ENCODE measurements around the gene TERF2IP. TPM values are rescaled to one million over a fixed set of nuclear protein-coding genes. Genes with fewer than 3 reads are reported as not detected.
A peak's percentile ranks its signal among the peaks of the same experiment; 100 is the strongest.

The TERF2IP gene
- total and polyA plus RNA-seq, 9 of the 15 experiments (the other 6 are each of a cell fraction or from before 2014, with no cell fraction given), result 14.5 to 64.2 (median 47.0) TPM

DNA sequence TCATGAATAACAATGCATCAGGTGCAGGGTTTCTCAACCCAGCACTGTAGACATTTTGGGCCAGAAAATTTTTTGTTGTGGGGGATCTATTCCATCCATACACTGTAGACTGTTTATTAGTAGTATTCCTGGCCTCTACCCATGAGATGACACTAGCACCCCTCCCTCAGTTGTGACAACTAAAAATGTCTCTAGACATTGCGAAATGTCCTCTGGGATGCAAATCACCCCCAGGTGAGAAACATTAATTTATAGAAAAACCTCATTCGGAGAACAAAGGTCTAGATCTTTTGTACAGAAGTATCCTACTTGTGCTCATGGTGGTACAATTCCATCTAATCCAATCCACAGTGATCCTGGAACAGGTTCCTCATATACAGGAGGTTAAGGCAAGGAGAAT is 28.8 kb upstream of the TERF2IP start:
- Histone ChIP-seq H3K36me3 (ENCODE audit: control insufficient read depth, insufficient read depth, low read length) (peaks cover 35% of the 10 kb centered on the region), H3K27ac (ENCODE audit: extremely low read depth, low read depth, low read length) (no peak overlapping the region), H3K9ac (ENCODE audit: insufficient read depth in 1 of 2, low read depth in 2 of 2, low read length in 2 of 2) (no peak overlapping the region), H3K9me1 (ENCODE audit: control insufficient read depth, insufficient read depth, low read length) (no peaks in the 10 kb centered on the region), H3K9me3 (replicated peaks; ENCODE audit: control insufficient read depth, insufficient read depth, low read depth, low read length) (no peaks in the 10 kb centered on the region), H3K4me3 (no peak overlapping the region), H4K20me1 (replicated peaks; ENCODE audit: control insufficient read depth, insufficient read depth, low read length) (no peaks in the 10 kb centered on the region), H3K79me2 (ENCODE audit: control insufficient read depth, insufficient read depth, low read length) (peaks cover 14% of the 10 kb centered on the region), H2AFZ (ENCODE audit: low read depth, low read length) (no peak overlapping the region), H3K4me1 (replicated peaks in 1 of 2; ENCODE audit: control insufficient read depth in 2 of 2, insufficient read depth in 2 of 2, low read length in 2 of 2) (peaks cover 20 to 27% of the 10 kb centered on the region in 2 experiments), H3K4me2 (ENCODE audit: insufficient read depth, low read length) (no peak overlapping the region), H3K27me3 (ENCODE audit: control insufficient read depth in 2 of 2, insufficient read depth in 2 of 2, low read length in 2 of 2) (no peaks in the 10 kb centered on the region)
- intact Hi-C loops (cut with micrococcal nuclease), result no loop called here
- in situ Hi-C loops (cut with MboI), result no loop called here
- TF ChIP-seq SMARCC2 (IDR thresholded peaks at IDR 0.05; ENCODE audit: low read depth), result no peak
- peak; percentile 72 for TF ChIP-seq CEBPB (tag; IDR thresholded peaks at IDR 0.05)
- TF ChIP-seq HCFC1 (IDR thresholded peaks at IDR 0.05; ENCODE audit: low read depth, low read length), result no peak
- TF ChIP-seq NELFE (IDR thresholded peaks at IDR 0.05; ENCODE audit: insufficient read depth, insufficient read length), result no peak
- no peak for TF ChIP-seq RUNX1 (IDR thresholded peaks at IDR 0.05; ENCODE audit: low read depth)
- no peak for TF ChIP-seq CEBPG (CRISPR knock-in tag; IDR thresholded peaks at IDR 0.05)
- peak in 1 of 2 experiments; percentile 48; a peak in 1 of 4 replicates for TF ChIP-seq CEBPG (tag; conservative IDR thresholded peaks at IDR 0.05 in 1 of 2, IDR thresholded peaks at IDR 0.05 in 1 of 2)
- no peak for TF ChIP-seq YY1 (IDR thresholded peaks at IDR 0.05; ENCODE audit: borderline replicate concordance in 1 of 3, control insufficient read depth in 1 of 3, extremely low read depth in 1 of 3, insufficient read depth in 3 of 3, insufficient read length in 1 of 3, insufficient replicate concordance in 2 of 3, low read depth in 1 of 3, low read length in 2 of 3)
- TF ChIP-seq MAFG (tag; conservative IDR thresholded peaks at IDR 0.05), result no peak
- no peak for TF ChIP-seq SMAD2 (IDR thresholded peaks at IDR 0.05; ENCODE audit: low read depth, low read length)
- no peak for TF ChIP-seq MAZ (CRISPR knock-in tag; conservative IDR thresholded peaks at IDR 0.05 in 1 of 2, IDR thresholded peaks at IDR 0.05 in 1 of 2)
- TF ChIP-seq TEAD2 (tag; IDR thresholded peaks at IDR 0.05), result no peak
- TF ChIP-seq GATA2 (CRISPR knock-in tag; IDR thresholded peaks at IDR 0.05), result no peak
- TF ChIP-seq ATF1 (CRISPR knock-in tag; IDR thresholded peaks at IDR 0.05), result no peak
- TF ChIP-seq ATF1 (tag; IDR thresholded peaks at IDR 0.05), result no peak
- no peak for TF ChIP-seq TAF9B (IDR thresholded peaks at IDR 0.05; ENCODE audit: partially characterized antibody)
- WGBS (ENCODE audit: insufficient coverage, low coverage, missing lambda C conversion rate), result 93% methylated on average over 2 of the region's 2 CpGs
- ChIA-PET CTCF (ENCODE audit: low intra/inter-chr PET ratio) (no interaction called here), POLR2A (interaction anchor here (0.9 kb wide), 1 partner anchor 9 kb away, joined by 3 read pairs; no protein-coding TSS in a partner anchor)
- ATAC-seq, result no peak
- no peak for FAIRE-seq
- BruUV-seq (replicated peaks), result no TSS peak
- DNase-seq (ENCODE audit: extremely low read depth in 1 of 4, low spot score in 3 of 4), result no peak

Data from K562 (cell line).